OCI-LY3 (cell line): ENCODE data around the gene NCOA4.
"Not testable (repeated sequence)": the region's sequence is repeated elsewhere in the genome, so short reads cannot be mapped to it uniquely, and the experiment has no call there.

Experiments
- CTCF ChIP-seq: fragments of 200-600, 300-600 bp; sonication (generic); IDR thresholded peaks from 2 replicates; pipeline ENCODE4 v1.5.1; 2014; ENCODE audit warnings: antibody characterized with exemption, low read length, low read depth
- EZH2phosphoT487 ChIP-seq: fragments of 200-600 bp; shearing (Covaris generic); IDR thresholded peaks from 2 replicates; pipeline ENCODE4 v1.6.1; 2018; ENCODE audit warnings: antibody characterized with exemption, mixed run types, low read depth

GRCh38 chr10:45983538-45984186 lies 46.8 kb downstream of the NCOA4 start:
- TF ChIP-seq CTCF = 0 out of 2 replicates have a peak, but pooled peaks have one; percentile 12
- not testable (repeated sequence) for TF ChIP-seq EZH2phosphoT487
